GM23248 (cell line): ENCODE results near the gene OTOP3. TPM values are rescaled to one million over a fixed set of nuclear protein-coding genes. Genes with fewer than 3 reads are reported as not detected.

ENCODE experiments used
- DNase-seq: peaks from one replicate; pipeline ENCODE4 v3.0.0-alpha.2; 2015
- H2AFZ ChIP-seq: fragments of 200-600 bp; sonication (generic); 2 replicates; pipeline ENCODE4 v1.6.1; 2016; ENCODE audit warnings: antibody characterized with exemption
- H3F3A ChIP-seq: fragments of 200-600 bp; sonication (generic); 2 replicates; pipeline ENCODE4 v1.6.1; 2016; ENCODE audit warnings: mild to moderate bottlenecking, antibody characterized with exemption, mixed run types; ENCODE audit not compliant: insufficient read depth
- H3K27ac ChIP-seq: fragments of 200-600 bp; sonication (generic); 2 replicates; pipeline ENCODE4 v1.5.1; 2016; ENCODE audit warnings: mild to moderate bottlenecking
- H3K27me3 ChIP-seq: fragments of 200-600 bp; sonication (generic); replicated peaks from 2 replicates; pipeline ENCODE4 v1.6.1; 2016; ENCODE audit warnings: mild to moderate bottlenecking; ENCODE audit not compliant: insufficient read depth
- H3K36me3 ChIP-seq: fragments of 200-600 bp; sonication (generic); 2 replicates; pipeline ENCODE4 v1.6.1; 2016; ENCODE audit warnings: low read depth, mild to moderate bottlenecking
- H3K4me1 ChIP-seq: fragments of 200-600 bp; sonication (generic); 2 replicates; pipeline ENCODE4 v1.6.1; 2016; ENCODE audit warnings: mild to moderate bottlenecking; ENCODE audit not compliant: insufficient read depth
- H3K4me2 ChIP-seq: fragments of 200-600 bp; sonication (generic); one replicate; pipeline ENCODE4 v1.6.1; 2016; ENCODE audit warnings: mild to moderate bottlenecking; ENCODE audit not compliant: unreplicated experiment
- H3K4me3 ChIP-seq: fragments of 200-600 bp; sonication (generic); 2 replicates; pipeline ENCODE4 v1.5.1; 2016; ENCODE audit warnings: mild to moderate bottlenecking
- H3K79me2 ChIP-seq: fragments of 200-600 bp; sonication (generic); 2 replicates; pipeline ENCODE4 v1.6.1; 2016; ENCODE audit warnings: mild to moderate bottlenecking; ENCODE audit not compliant: insufficient read depth
- H3K9ac ChIP-seq: fragments of 200-600 bp; sonication (generic); 2 replicates; pipeline ENCODE4 v1.6.1; 2016; ENCODE audit warnings: mild to moderate bottlenecking
- H3K9me2 ChIP-seq: fragments of 200-600 bp; sonication (generic); 2 replicates; pipeline ENCODE4 v1.6.1; 2016; ENCODE audit warnings: mixed run types, mild to moderate bottlenecking, moderate library complexity; ENCODE audit not compliant: insufficient read depth
- H3K9me3 ChIP-seq: fragments of 200-600 bp; sonication (generic); one replicate; pipeline ENCODE4 v1.6.1; 2017; ENCODE audit warnings: low read depth
- H4K20me1 ChIP-seq: fragments of 200-600 bp; sonication (generic); 2 replicates; pipeline ENCODE4 v1.6.0; 2016; ENCODE audit not compliant: insufficient read depth
- EZH2 ChIP-seq: fragments of 200-600 bp; sonication (generic); IDR thresholded peaks from 2 replicates; pipeline ENCODE4 v1.6.1; 2018; ENCODE audit warnings: antibody characterized with exemption, mild to moderate bottlenecking; ENCODE audit not compliant: insufficient read depth, poor library complexity, severe bottlenecking
- EZH2phosphoT487 ChIP-seq: fragments of 200-600 bp; sonication (generic); IDR thresholded peaks from 2 replicates; pipeline ENCODE4 v1.6.1; 2018; ENCODE audit warnings: antibody characterized with exemption, moderate library complexity, mild to moderate bottlenecking, low read depth; ENCODE audit not compliant: insufficient read depth
- WGBS, 2 experiments: methylation state at CpG; one replicate each; pipeline ENCODE4 v1.1.6; 2015 to 2017; ENCODE audit warnings: low lambda C conversion rate in 2 of 2, low coverage in 1 of 2; ENCODE audit errors: missing lambda C conversion rate in 2 of 2; 5-methylcytosine and 5-hydroxymethylcytosine counted together
- in situ Hi-C: fragments of 300-500 bp; cut with MboI; formaldehyde crosslinking; loops from 2 replicates; pipeline ENCODE4 v1.15.0; 2020
- polyA plus RNA-seq: library from polyadenylated mRNA; unstranded; fragments of >200 nt; fragmentation: Nextera tagmentation; extraction: Ambion mirVana; gene quantifications from 2 replicates; pipeline ENCODE4 v1.2.1, GENCODE V29; 2016
- total RNA-seq: library from RNA; depleted of rRNA; stranded (reverse); fragments of >200 nt; shearing (Covaris generic); gene quantifications from 2 replicates; pipeline ENCODE4 v1.2.3, GENCODE V29; 2014

OTOP3 gene
- total and polyA plus RNA-seq, 2 experiments from 2014 or later = not detected

DNA sequence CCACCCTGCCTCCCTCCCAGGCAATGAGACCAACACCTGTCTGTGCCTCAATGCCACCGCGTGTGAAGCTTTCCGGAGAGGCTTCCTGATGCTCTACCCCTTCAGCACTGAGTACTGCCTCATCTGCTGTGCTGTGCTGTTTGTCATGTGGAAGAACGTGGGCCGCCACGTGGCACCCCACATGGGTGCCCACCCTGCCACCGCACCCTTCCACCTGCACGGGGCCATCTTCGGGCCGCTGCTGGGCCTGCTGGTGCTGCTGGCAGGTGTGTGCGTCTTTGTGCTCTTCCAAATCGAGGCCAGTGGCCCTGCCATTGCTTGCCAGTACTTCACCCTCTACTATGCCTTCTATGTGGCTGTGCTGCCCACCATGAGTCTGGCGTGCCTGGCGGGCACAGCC, 10.9 kb downstream of the OTOP3 start:
- H3K27me3 ChIP-seq = peaks cover 44% of the 10 kb centered on the region
- H3K9me2 ChIP-seq = no peaks in the 10 kb centered on the region
- H4K20me1 ChIP-seq = no peaks in the 10 kb centered on the region

GRCh38 chr17:74947041-74947754, 11.5 kb downstream of the OTOP3 start:
- Histone ChIP-seq H2AFZ (no peak overlapping the region), H3K9me3 (no peaks in the 10 kb centered on the region), H3F3A (no peaks in the 10 kb centered on the region), H3K4me3 (no peak overlapping the region), H3K9ac (no peak overlapping the region), H3K27ac (no peak overlapping the region), H3K9me2 (no peaks in the 10 kb centered on the region), H3K4me2 (no peak overlapping the region), H3K36me3 (no peaks in the 10 kb centered on the region), H3K79me2 (no peaks in the 10 kb centered on the region), H3K4me1 (no peaks in the 10 kb centered on the region), H4K20me1 (no peaks in the 10 kb centered on the region), H3K27me3 (peaks cover 44% of the 10 kb centered on the region)
- in situ Hi-C loops = no loop called here
- TF ChIP-seq EZH2 (no peak), EZH2phosphoT487 (no peak)
- 75 to 77% methylated on average over 17 of the region's 17 CpGs for WGBS, 2 experiments
- no peak for DNase-seq

More for the DNA sequence above, 10.9 kb downstream of the OTOP3 start:
- H3K9ac ChIP-seq = no peak overlapping the region
- no peak overlapping the region for H2AFZ ChIP-seq
- DNase-seq = no peak
- no peaks in the 10 kb centered on the region for H3K36me3 ChIP-seq
- no peaks in the 10 kb centered on the region for H3K79me2 ChIP-seq
- H3K9me3 ChIP-seq = no peaks in the 10 kb centered on the region
- WGBS, 2 experiments = 70 to 77% methylated on average over 13 to 14 of the region's 14 CpGs
- no peaks in the 10 kb centered on the region for H3K4me1 ChIP-seq
- in situ Hi-C loops = no loop called here
- no peak overlapping the region for H3K27ac ChIP-seq
- TF ChIP-seq EZH2phosphoT487 (no peak), EZH2 (no peak)
- H3F3A ChIP-seq = no peaks in the 10 kb centered on the region
- H3K4me2 ChIP-seq = no peak overlapping the region
- no peak overlapping the region for H3K4me3 ChIP-seq

GRCh38 chr17:74949455-74950115, 13.9 kb downstream of the OTOP3 start:
- no peaks in the 10 kb centered on the region for H3K4me1 ChIP-seq
- DNase-seq = no peak
- H3K79me2 ChIP-seq = no peaks in the 10 kb centered on the region
- in situ Hi-C loops = no loop called here
- 28 to 34% methylated on average over 10 to 11 of the region's 12 CpGs for WGBS, 2 experiments
- TF ChIP-seq EZH2 (no peak), EZH2phosphoT487 (no peak)
- H3F3A ChIP-seq = no peaks in the 10 kb centered on the region
- H3K4me3 ChIP-seq = no peak overlapping the region
- H4K20me1 ChIP-seq = no peaks in the 10 kb centered on the region
- H3K9me3 ChIP-seq = no peaks in the 10 kb centered on the region
- H2AFZ ChIP-seq = no peak overlapping the region
- no peak overlapping the region for H3K4me2 ChIP-seq
- H3K27me3 ChIP-seq = peaks cover 28% of the 10 kb centered on the region
- no peaks in the 10 kb centered on the region for H3K36me3 ChIP-seq
- no peak overlapping the region for H3K9ac ChIP-seq
- H3K27ac ChIP-seq = no peak overlapping the region
- no peaks in the 10 kb centered on the region for H3K9me2 ChIP-seq

DNA sequence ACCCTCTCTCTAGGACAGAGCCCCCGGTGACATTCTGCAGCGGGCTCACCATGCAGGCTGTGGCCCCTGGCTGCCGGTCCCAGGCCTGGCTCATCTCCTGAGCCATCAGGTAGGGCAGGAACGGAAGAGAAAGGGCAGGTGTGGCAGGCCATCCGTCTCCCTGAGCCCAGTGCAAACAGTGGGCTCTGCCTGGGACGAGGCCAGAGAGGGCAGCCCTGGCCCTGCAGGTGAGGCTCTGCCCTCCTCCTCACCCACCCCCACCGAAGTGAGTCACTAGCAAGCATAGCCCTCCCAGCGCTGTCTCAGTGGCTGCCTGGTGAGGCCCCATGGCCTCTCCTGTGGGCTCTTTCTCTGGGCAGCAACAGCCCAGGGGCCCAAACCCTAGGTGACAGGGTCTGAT, 14.5 kb downstream of the OTOP3 start:
- in situ Hi-C loops = no loop called here
- Histone ChIP-seq H3K4me1 (no peaks in the 10 kb centered on the region), H3K36me3 (no peaks in the 10 kb centered on the region), H2AFZ (no peak overlapping the region), H4K20me1 (no peaks in the 10 kb centered on the region), H3K9me3 (no peaks in the 10 kb centered on the region), H3K9ac (no peak overlapping the region), H3K9me2 (no peaks in the 10 kb centered on the region), H3F3A (no peaks in the 10 kb centered on the region), H3K27me3 (peaks cover 23% of the 10 kb centered on the region), H3K4me2 (no peak overlapping the region), H3K4me3 (no peak overlapping the region), H3K27ac (no peak overlapping the region), H3K79me2 (no peaks in the 10 kb centered on the region)
- 58 to 59% methylated on average over 7 to 8 of the region's 8 CpGs for WGBS, 2 experiments
- DNase-seq = no peak
- TF ChIP-seq EZH2phosphoT487 (no peak), EZH2 (no peak)
